ENCODE measurements around the gene GLB1L3.

GLB1L3 gene

DNA sequence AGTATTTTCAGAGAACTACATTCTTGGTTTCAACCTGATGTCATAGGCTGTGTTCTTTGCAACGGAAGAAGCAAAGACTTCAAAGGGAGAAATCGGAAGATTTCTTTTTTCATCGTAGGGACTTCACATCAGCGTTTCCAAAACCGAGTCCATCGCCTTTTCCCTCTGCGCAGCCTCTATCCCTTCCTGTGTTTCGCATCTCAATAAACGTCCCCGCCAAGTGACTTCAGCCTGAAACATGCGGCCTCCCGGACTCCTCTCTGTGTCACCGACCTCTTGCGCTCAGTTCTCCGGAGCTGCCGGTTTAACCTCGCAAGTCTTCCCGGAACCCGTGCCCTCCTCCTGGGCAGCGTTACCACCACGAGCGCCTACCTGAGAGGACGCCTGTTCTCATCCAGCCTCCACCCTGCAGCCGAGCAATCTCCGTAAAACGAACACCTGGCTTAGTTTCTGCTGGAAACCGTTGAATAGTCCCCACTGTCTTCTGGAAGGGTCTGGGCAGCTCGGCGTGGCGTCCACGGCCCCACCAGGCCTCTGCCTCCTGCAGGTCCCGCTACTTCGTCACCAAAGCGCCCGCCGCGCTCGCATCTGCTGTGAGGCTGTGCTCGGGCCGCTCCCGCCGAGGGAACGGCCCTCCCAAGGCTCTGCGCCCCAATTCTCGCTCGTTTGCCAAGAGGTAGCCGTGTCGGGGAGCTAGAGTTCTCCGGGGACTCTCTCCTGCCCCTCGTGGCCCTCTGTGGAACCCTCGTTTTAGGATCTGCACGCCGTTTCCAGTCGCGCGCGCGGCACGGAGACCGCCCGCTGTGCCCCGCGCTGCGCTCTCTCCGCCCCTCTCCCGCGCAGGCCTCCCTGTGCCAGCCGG is at the start of gene GLB1L3 (continued):
- TF ChIP-seq, protein P1, sequence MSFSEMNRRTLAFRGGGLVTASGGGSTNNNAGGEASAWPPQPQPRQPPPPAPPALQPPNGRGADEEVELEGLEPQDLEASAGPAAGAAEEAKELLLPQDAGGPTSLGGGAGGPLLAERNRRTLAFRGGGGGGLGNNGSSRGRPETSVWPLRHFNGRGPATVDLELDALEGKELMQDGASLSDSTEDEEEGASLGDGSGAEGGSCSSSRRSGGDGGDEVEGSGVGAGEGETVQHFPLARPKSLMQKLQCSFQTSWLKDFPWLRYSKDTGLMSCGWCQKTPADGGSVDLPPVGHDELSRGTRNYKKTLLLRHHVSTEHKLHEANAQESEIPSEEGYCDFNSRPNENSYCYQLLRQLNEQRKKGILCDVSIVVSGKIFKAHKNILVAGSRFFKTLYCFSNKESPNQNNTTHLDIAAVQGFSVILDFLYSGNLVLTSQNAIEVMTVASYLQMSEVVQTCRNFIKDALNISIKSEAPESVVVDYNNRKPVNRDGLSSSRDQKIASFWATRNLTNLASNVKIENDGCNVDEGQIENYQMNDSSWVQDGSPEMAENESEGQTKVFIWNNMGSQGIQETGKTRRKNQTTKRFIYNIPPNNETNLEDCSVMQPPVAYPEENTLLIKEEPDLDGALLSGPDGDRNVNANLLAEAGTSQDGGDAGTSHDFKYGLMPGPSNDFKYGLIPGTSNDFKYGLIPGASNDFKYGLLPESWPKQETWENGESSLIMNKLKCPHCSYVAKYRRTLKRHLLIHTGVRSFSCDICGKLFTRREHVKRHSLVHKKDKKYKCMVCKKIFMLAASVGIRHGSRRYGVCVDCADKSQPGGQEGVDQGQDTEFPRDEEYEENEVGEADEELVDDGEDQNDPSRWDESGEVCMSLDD (tag by site-specific recombination; IDR thresholded peaks at IDR 0.05): peak; percentile 66; the same call in 1 of the 2 replicates
- TF ChIP-seq, protein P2, sequence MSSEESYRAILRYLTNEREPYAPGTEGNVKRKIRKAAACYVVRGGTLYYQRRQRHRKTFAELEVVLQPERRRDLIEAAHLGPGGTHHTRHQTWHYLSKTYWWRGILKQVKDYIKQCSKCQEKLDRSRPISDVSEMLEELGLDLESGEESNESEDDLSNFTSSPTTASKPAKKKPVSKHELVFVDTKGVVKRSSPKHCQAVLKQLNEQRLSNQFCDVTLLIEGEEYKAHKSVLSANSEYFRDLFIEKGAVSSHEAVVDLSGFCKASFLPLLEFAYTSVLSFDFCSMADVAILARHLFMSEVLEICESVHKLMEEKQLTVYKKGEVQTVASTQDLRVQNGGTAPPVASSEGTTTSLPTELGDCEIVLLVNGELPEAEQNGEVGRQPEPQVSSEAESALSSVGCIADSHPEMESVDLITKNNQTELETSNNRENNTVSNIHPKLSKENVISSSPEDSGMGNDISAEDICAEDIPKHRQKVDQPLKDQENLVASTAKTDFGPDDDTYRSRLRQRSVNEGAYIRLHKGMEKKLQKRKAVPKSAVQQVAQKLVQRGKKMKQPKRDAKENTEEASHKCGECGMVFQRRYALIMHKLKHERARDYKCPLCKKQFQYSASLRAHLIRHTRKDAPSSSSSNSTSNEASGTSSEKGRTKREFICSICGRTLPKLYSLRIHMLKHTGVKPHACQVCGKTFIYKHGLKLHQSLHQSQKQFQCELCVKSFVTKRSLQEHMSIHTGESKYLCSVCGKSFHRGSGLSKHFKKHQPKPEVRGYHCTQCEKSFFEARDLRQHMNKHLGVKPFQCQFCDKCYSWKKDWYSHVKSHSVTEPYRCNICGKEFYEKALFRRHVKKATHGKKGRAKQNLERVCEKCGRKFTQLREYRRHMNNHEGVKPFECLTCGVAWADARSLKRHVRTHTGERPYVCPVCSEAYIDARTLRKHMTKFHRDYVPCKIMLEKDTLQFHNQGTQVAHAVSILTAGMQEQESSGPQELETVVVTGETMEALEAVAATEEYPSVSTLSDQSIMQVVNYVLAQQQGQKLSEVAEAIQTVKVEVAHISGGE (tag by site-specific recombination; conservative IDR thresholded peaks at IDR 0.05; ENCODE audit: low read depth): no peak; the same call in 1 of the 2 replicates
- TF ChIP-seq ZNF23 (tag by site-specific recombination; IDR thresholded peaks at IDR 0.05; ENCODE audit: borderline replicate concordance): no peak
- TF ChIP-seq, protein P3, sequence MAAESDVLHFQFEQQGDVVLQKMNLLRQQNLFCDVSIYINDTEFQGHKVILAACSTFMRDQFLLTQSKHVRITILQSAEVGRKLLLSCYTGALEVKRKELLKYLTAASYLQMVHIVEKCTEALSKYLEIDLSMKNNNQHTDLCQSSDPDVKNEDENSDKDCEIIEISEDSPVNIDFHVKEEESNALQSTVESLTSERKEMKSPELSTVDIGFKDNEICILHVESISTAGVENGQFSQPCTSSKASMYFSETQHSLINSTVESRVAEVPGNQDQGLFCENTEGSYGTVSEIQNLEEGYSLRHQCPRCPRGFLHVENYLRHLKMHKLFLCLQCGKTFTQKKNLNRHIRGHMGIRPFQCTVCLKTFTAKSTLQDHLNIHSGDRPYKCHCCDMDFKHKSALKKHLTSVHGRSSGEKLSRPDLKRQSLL (tag by site-specific recombination; IDR thresholded peaks at IDR 0.05): no peak
- no peak for TF ChIP-seq ZNF211 (tag by site-specific recombination; IDR thresholded peaks at IDR 0.05; ENCODE audit: low read depth)
- no peak for TF ChIP-seq GLI4 (tag by site-specific recombination; IDR thresholded peaks at IDR 0.05)
- TF ChIP-seq ZNF132 (tag by site-specific recombination; IDR thresholded peaks at IDR 0.05; ENCODE audit: borderline replicate concordance): no peak
- no peak for TF ChIP-seq ZNF221 (tag by site-specific recombination; IDR thresholded peaks at IDR 0.05; ENCODE audit: borderline replicate concordance)
- TF ChIP-seq ZNF521 (tag by site-specific recombination; IDR thresholded peaks at IDR 0.05): no peak
- TF ChIP-seq, protein P4, sequence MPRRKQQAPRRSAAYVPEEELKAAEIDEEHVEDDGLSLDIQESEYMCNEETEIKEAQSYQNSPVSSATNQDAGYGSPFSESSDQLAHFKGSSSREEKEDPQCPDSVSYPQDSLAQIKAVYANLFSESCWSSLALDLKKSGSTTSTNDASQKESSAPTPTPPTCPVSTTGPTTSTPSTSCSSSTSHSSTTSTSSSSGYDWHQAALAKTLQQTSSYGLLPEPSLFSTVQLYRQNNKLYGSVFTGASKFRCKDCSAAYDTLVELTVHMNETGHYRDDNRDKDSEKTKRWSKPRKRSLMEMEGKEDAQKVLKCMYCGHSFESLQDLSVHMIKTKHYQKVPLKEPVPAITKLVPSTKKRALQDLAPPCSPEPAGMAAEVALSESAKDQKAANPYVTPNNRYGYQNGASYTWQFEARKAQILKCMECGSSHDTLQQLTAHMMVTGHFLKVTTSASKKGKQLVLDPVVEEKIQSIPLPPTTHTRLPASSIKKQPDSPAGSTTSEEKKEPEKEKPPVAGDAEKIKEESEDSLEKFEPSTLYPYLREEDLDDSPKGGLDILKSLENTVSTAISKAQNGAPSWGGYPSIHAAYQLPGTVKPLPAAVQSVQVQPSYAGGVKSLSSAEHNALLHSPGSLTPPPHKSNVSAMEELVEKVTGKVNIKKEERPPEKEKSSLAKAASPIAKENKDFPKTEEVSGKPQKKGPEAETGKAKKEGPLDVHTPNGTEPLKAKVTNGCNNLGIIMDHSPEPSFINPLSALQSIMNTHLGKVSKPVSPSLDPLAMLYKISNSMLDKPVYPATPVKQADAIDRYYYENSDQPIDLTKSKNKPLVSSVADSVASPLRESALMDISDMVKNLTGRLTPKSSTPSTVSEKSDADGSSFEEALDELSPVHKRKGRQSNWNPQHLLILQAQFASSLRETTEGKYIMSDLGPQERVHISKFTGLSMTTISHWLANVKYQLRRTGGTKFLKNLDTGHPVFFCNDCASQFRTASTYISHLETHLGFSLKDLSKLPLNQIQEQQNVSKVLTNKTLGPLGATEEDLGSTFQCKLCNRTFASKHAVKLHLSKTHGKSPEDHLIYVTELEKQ (tag by site-specific recombination; IDR thresholded peaks at IDR 0.05; ENCODE audit: borderline replicate concordance): no peak
- no peak for TF ChIP-seq GLI2 (tag by site-specific recombination; IDR thresholded peaks at IDR 0.05; ENCODE audit: borderline replicate concordance, low read depth)
- TF ChIP-seq, protein P5, sequence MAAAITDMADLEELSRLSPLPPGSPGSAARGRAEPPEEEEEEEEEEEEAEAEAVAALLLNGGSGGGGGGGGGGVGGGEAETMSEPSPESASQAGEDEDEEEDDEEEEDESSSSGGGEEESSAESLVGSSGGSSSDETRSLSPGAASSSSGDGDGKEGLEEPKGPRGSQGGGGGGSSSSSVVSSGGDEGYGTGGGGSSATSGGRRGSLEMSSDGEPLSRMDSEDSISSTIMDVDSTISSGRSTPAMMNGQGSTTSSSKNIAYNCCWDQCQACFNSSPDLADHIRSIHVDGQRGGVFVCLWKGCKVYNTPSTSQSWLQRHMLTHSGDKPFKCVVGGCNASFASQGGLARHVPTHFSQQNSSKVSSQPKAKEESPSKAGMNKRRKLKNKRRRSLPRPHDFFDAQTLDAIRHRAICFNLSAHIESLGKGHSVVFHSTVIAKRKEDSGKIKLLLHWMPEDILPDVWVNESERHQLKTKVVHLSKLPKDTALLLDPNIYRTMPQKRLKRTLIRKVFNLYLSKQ (tag by site-specific recombination; IDR thresholded peaks at IDR 0.05; ENCODE audit: borderline replicate concordance): no peak
- TF ChIP-seq, protein P6, sequence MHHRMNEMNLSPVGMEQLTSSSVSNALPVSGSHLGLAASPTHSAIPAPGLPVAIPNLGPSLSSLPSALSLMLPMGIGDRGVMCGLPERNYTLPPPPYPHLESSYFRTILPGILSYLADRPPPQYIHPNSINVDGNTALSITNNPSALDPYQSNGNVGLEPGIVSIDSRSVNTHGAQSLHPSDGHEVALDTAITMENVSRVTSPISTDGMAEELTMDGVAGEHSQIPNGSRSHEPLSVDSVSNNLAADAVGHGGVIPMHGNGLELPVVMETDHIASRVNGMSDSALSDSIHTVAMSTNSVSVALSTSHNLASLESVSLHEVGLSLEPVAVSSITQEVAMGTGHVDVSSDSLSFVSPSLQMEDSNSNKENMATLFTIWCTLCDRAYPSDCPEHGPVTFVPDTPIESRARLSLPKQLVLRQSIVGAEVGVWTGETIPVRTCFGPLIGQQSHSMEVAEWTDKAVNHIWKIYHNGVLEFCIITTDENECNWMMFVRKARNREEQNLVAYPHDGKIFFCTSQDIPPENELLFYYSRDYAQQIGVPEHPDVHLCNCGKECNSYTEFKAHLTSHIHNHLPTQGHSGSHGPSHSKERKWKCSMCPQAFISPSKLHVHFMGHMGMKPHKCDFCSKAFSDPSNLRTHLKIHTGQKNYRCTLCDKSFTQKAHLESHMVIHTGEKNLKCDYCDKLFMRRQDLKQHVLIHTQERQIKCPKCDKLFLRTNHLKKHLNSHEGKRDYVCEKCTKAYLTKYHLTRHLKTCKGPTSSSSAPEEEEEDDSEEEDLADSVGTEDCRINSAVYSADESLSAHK (tag by site-specific recombination; IDR thresholded peaks at IDR 0.05): no peak
- TF ChIP-seq, protein P7, sequence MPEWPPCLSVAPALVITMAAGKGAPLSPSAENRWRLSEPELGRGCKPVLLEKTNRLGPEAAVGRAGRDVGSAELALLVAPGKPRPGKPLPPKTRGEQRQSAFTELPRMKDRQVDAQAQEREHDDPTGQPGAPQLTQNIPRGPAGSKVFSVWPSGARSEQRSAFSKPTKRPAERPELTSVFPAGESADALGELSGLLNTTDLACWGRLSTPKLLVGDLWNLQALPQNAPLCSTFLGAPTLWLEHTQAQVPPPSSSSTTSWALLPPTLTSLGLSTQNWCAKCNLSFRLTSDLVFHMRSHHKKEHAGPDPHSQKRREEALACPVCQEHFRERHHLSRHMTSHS (tag by site-specific recombination; IDR thresholded peaks at IDR 0.05): no peak
- no peak for TF ChIP-seq ZNF426 (tag by site-specific recombination; IDR thresholded peaks at IDR 0.05)
- TF ChIP-seq ZFP37 (tag by site-specific recombination; IDR thresholded peaks at IDR 0.05): peak; percentile 94
- TF ChIP-seq ZFP3 (tag by site-specific recombination; IDR thresholded peaks at IDR 0.05; ENCODE audit: low read depth): no peak
- no peak for TF ChIP-seq KLF10 (tag by site-specific recombination; IDR thresholded peaks at IDR 0.05)
- no peak for TF ChIP-seq ZNF274 (IDR thresholded peaks at IDR 0.05; ENCODE audit: low read length)
- no peak for TF ChIP-seq ZNF274 (tag by site-specific recombination; IDR thresholded peaks at IDR 0.05; ENCODE audit: borderline replicate concordance)
- TF ChIP-seq ZBTB21 (tag by site-specific recombination; IDR thresholded peaks at IDR 0.05): no peak
